Smooth muscle cell (in vitro differentiated cells): ENCODE data around the gene MDFIC. TPM values are rescaled to one million over a fixed set of nuclear protein-coding genes. Genes with fewer than 3 reads are reported as not detected.

ENCODE experiments used
- DNase-seq: peaks from one replicate; lab custom pipeline; 2025; ENCODE audit not compliant: unreplicated experiment; lab: John Stamatoyannopoulos, UW
- H2AFZ ChIP-seq: fragments of 200-600 bp; sonication (generic); 2 replicates; pipeline ENCODE4 v1.6.0; 2016; ENCODE audit warnings: antibody characterized with exemption, low read depth, mild to moderate bottlenecking
- H3F3A ChIP-seq: fragments of 200-600 bp; sonication (generic); 2 replicates; pipeline ENCODE4 v1.6.0; 2017; ENCODE audit warnings: antibody characterized with exemption, low read depth
- H3K27ac ChIP-seq: fragments of 200-600 bp; sonication (generic); 2 replicates; pipeline ENCODE4 v1.5.1; 2016; ENCODE audit warnings: low read depth, mild to moderate bottlenecking
- H3K27me3 ChIP-seq: fragments of 200-600 bp; sonication (generic); 2 replicates; pipeline ENCODE4 v1.6.1; 2016; ENCODE audit warnings: low read depth, mild to moderate bottlenecking
- H3K36me3 ChIP-seq: fragments of 200-600 bp; sonication (generic); 2 replicates; pipeline ENCODE4 v1.5.1; 2016; ENCODE audit warnings: low read depth
- H3K4me1 ChIP-seq: fragments of 200-600 bp; sonication (generic); 2 replicates; pipeline ENCODE4 v1.5.1; 2016; ENCODE audit warnings: low read depth
- H3K4me2 ChIP-seq: fragments of 200-600 bp; sonication (generic); 2 replicates; pipeline ENCODE4 v1.6.0; 2016; ENCODE audit warnings: mild to moderate bottlenecking
- H3K4me3 ChIP-seq: fragments of 200-600 bp; sonication (generic); 2 replicates; pipeline ENCODE4 v1.5.1; 2016; ENCODE audit warnings: mild to moderate bottlenecking
- H3K79me2 ChIP-seq: fragments of 200-600 bp; sonication (generic); 2 replicates; pipeline ENCODE4 v1.6.0; 2016; ENCODE audit warnings: low read depth, mild to moderate bottlenecking
- H3K9ac ChIP-seq: fragments of 200-600 bp; sonication (generic); 2 replicates; pipeline ENCODE4 v1.6.0; 2016; ENCODE audit warnings: low read depth
- H3K9me3 ChIP-seq: fragments of 200-600 bp; sonication (generic); replicated peaks from 2 replicates; pipeline ENCODE4 v1.5.1; 2016; ENCODE audit warnings: low read depth
- H4K20me1 ChIP-seq: fragments of 200-600 bp; sonication (generic); 2 replicates; pipeline ENCODE4 v1.6.0; 2016; ENCODE audit warnings: low read depth
- WGBS: methylation state at CpG from one replicate; pipeline ENCODE4 v1.1.7; 2016; ENCODE audit warnings: low lambda C conversion rate; 5-methylcytosine and 5-hydroxymethylcytosine counted together
- polyA plus RNA-seq: library from polyadenylated mRNA; unstranded; fragments of >200 nt; fragmentation: Nextera tagmentation; extraction: Ambion mirVana; gene quantifications from 2 replicates; pipeline ENCODE4 v1.2.1, GENCODE V29; 2016
- total RNA-seq: library from RNA; depleted of rRNA; stranded (reverse); fragments of >200 nt; gene quantifications from 2 replicates; pipeline ENCODE4 v1.2.3, GENCODE V29; 2014
- TF ChIP-seq, protein P1 (sequence below): fragments of 200-600 bp; sonication (generic); IDR thresholded peaks from 2 replicates; pipeline ENCODE4 v1.5.1; 2017; ENCODE audit warnings: borderline replicate concordance, mild to moderate bottlenecking, antibody characterized with exemption; ENCODE audit not compliant: insufficient read depth, poor library complexity, severe bottlenecking

MDFIC gene
- total and polyA plus RNA-seq, 2 experiments from 2014 or later = 17.5 to 37.0 TPM

DNA sequence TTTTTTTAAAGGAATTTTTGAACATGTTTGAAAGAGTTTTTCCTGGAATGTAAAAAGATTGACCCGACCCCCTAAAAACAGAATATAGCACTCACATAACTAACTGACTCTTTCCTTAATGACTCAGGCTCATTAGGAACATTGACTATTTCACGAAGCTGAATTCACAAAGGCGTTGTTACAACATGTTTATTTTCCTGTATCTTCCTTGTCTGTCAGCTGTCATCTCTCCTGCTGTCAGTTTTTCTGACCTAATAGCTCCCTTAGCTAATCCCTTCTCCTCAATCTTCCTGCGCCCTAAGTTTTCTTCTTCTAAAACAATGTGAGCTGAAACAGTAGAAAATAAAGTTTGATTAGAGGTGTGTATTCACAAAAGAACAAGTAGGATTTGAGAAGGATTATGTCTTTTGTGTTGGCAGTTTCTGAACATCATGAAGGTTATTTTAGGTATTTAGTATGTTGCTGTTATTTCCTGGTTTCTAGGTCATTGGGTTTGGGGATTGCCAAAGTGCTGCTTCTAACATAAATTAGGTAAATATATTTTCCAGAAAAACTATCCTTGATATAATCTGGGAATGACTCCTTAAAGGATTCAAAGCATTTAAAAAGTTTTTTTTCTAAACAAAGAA, 4.6 kb upstream of the MDFIC start:
- Histone ChIP-seq H2AFZ (no peak overlapping the region), H3K4me2 (no peak overlapping the region), H3K4me1 (peaks cover 4% of the 10 kb centered on the region), H3K36me3 (no peaks in the 10 kb centered on the region), H3K4me3 (no peak overlapping the region), H3K9ac (no peak overlapping the region), H3F3A (no peaks in the 10 kb centered on the region), H3K79me2 (no peaks in the 10 kb centered on the region), H3K27me3 (no peaks in the 10 kb centered on the region), H4K20me1 (no peaks in the 10 kb centered on the region), H3K9me3 (no peaks in the 10 kb centered on the region), H3K27ac (peak overlapping the region; percentile 16)
- no peak for DNase-seq
- TF ChIP-seq, protein P1, sequence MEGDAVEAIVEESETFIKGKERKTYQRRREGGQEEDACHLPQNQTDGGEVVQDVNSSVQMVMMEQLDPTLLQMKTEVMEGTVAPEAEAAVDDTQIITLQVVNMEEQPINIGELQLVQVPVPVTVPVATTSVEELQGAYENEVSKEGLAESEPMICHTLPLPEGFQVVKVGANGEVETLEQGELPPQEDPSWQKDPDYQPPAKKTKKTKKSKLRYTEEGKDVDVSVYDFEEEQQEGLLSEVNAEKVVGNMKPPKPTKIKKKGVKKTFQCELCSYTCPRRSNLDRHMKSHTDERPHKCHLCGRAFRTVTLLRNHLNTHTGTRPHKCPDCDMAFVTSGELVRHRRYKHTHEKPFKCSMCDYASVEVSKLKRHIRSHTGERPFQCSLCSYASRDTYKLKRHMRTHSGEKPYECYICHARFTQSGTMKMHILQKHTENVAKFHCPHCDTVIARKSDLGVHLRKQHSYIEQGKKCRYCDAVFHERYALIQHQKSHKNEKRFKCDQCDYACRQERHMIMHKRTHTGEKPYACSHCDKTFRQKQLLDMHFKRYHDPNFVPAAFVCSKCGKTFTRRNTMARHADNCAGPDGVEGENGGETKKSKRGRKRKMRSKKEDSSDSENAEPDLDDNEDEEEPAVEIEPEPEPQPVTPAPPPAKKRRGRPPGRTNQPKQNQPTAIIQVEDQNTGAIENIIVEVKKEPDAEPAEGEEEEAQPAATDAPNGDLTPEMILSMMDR = no peak
- WGBS = 57% methylated on average over 4 of the region's 4 CpGs

DNA sequence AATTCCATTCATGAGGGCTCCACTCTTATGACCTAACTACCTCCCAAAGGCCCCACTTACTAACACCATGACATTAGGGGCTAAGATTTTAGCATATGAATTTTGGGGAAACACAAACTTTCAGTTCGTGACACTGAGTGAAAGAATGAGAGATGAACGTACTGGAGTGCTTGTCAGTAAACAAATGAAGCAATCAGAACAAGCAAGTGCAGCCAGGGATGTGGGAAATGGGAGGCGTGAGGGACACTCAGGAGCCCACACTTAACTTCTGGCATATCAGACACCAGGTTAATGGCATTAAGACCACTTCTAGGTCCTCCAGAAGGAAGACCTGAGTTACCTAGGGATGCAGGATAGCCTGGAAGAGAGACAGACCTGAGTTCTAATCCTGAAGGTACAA, 2.3 kb upstream of the MDFIC start:
- Histone ChIP-seq H3F3A (no peaks in the 10 kb centered on the region), H3K4me2 (no peak overlapping the region), H3K79me2 (peaks cover 12% of the 10 kb centered on the region), H3K36me3 (no peaks in the 10 kb centered on the region), H3K9ac (no peak overlapping the region), H3K4me3 (no peak overlapping the region), H2AFZ (no peak overlapping the region), H3K9me3 (no peaks in the 10 kb centered on the region), H3K27me3 (no peaks in the 10 kb centered on the region), H3K27ac (no peak overlapping the region), H4K20me1 (no peaks in the 10 kb centered on the region), H3K4me1 (peaks cover 14% of the 10 kb centered on the region)
- no peak for DNase-seq
- TF ChIP-seq, protein P1 = no peak
- WGBS = 97% methylated on average over 3 of the region's 3 CpGs

DNA sequence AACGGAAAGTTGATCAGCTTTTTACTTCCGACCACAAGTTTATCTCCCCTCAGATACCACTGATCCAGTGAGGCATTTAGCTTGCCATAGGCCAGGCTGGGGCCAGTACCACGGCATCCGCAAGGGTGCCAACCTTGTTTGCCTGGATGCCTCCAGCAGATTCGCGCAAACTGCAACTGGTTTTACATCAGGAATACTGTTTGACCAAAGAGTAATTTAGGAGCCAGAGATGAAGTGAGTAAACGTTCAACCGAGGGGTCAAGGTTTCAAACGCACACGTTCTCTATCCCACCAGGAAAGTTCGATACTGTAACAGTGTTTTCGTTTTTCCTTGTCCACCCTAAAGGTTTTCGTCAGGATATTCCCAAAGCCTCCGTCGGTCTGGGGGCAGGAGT, 266 bp upstream of the MDFIC start:
- Histone ChIP-seq H3K36me3 (no peaks in the 10 kb centered on the region), H3K27ac (peak overlapping the region; percentile 82), H3K79me2 (peaks cover 32% of the 10 kb centered on the region), H3K27me3 (no peaks in the 10 kb centered on the region), H3K9ac (peak overlapping the region; percentile 92), H3K4me3 (peak overlapping the region; percentile 90), H3K4me2 (peak overlapping the region; percentile 85), H4K20me1 (no peaks in the 10 kb centered on the region), H3K9me3 (no peaks in the 10 kb centered on the region), H2AFZ (peak overlapping the region; percentile 98), H3K4me1 (peaks cover 14% of the 10 kb centered on the region), H3F3A (no peaks in the 10 kb centered on the region)
- no peak for DNase-seq
- 20% methylated on average over 15 of the region's 15 CpGs for WGBS
- TF ChIP-seq, protein P1 = no peak

DNA sequence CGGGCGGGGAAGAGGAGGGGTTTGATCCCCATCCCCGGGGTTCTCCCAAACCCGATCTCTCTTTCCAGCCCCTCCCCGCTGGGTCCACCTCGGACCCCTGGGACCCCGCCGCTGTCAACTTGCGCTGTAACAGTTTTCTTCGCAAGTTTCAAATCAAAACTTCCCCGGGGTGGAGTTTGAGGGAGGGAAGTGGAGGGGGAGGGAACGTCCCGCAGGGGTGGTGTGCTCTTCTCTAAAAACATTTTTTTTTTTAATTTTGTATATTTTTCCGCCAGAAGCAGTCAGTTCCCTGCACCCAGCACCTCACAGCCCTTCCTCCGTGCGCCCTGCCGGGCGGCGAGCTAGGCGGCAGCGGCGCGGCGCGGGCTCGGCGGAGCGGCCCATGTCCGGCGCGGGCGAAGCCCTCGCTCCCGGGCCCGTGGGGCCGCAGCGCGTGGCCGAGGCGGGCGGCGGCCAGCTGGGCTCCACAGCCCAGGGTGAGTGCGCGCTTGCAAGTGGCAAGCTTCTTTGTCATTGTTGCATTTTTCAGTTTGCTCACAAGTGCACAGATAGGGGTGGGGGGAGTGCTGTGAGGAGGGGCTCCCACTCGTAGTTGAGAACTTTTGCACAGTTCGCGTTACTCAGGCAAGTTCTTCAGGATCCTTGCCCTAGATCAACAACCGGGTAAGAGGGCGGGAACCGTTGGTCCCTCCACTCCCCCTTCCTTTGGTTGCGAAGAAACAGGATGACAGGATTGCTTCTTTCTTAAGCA, 933 bp downstream of the MDFIC start:
- Histone ChIP-seq H2AFZ (peak overlapping the region; percentile 98), H3K27ac (peak overlapping the region; percentile 82), H3K4me1 (peaks cover 10% of the 10 kb centered on the region), H3K4me2 (peak overlapping the region; percentile 85), H4K20me1 (no peaks in the 10 kb centered on the region), H3K9me3 (no peaks in the 10 kb centered on the region), H3K79me2 (peaks cover 43% of the 10 kb centered on the region), H3K4me3 (peak overlapping the region; percentile 90), H3K27me3 (no peaks in the 10 kb centered on the region), H3K36me3 (no peaks in the 10 kb centered on the region), H3K9ac (peak overlapping the region; percentile 92), H3F3A (no peaks in the 10 kb centered on the region)
- WGBS = 1% methylated on average over 48 of the region's 51 CpGs
- TF ChIP-seq, protein P1 = no peak
- DNase-seq = peak; percentile 32
